ENCODE measurements around the gene CAPN3.

CAPN3 gene

GRCh38 chr15:42401544-42402454 is 42.5 kb downstream of the CAPN3 start:
- DNase-seq, result no peak

- DNase-seq, result no peak
Measured at GRCh38 chr15:42402455-42403205, 43.3 kb downstream of the CAPN3 start.

GRCh38 chr15:42403389-42403788 is 44.1 kb downstream of the CAPN3 start:
- no peak for DNase-seq

- DNase-seq, result no peak
Measured at GRCh38 chr15:42404461-42405235, 45.3 kb downstream of the CAPN3 start.

- DNase-seq, result no peak
Measured at GRCh38 chr15:42405863-42406482, 46.7 kb downstream of the CAPN3 start.

- no peak for DNase-seq
Measured at GRCh38 chr15:42408178-42408577, 48.9 kb downstream of the CAPN3 start.

- no peak for DNase-seq
Measured at GRCh38 chr15:42409011-42409410, 49.7 kb downstream of the CAPN3 start.

GRCh38 chr15:42411884-42412283 is 52.6 kb downstream of the CAPN3 start:
- DNase-seq, result no peak

- DNase-seq, result no peak
Measured at GRCh38 chr15:42413920-42414319, 54.6 kb downstream of the CAPN3 start.

GRCh38 chr15:42419369-42419768 is 60.1 kb downstream of the CAPN3 start:
- DNase-seq, result no peak

GRCh38 chr15:42421376-42421775 is 62.1 kb downstream of the CAPN3 start:
- no peak for DNase-seq

GRCh38 chr15:42427429-42428223 is 68.3 kb downstream of the CAPN3 start:
- no peak for DNase-seq

- DNase-seq, result no peak
Measured at GRCh38 chr15:42444415-42445063, 85.2 kb downstream of the CAPN3 start.

GRCh38 chr15:42445551-42445950 is 86.2 kb downstream of the CAPN3 start:
- no peak for DNase-seq

GRCh38 chr15:42447599-42447998 is 88.3 kb downstream of the CAPN3 start:
- no peak for DNase-seq

GRCh38 chr15:42448281-42448680 is 89.0 kb downstream of the CAPN3 start:
- no peak for DNase-seq

- DNase-seq, result no peak
Measured at GRCh38 chr15:42449770-42450424, 90.6 kb downstream of the CAPN3 start.

- no peak for DNase-seq
Measured at GRCh38 chr15:42450425-42450790, 91.1 kb downstream of the CAPN3 start.

GRCh38 chr15:42453826-42454225 is 94.5 kb downstream of the CAPN3 start:
- no peak for DNase-seq

GRCh38 chr15:42456531-42456930 is 97.2 kb downstream of the CAPN3 start:
- DNase-seq, result no peak

GRCh38 chr15:42456971-42457370 is 97.7 kb downstream of the CAPN3 start:
- no peak for DNase-seq
